G401.6 (cell line): ENCODE measurements around the gene TRIM67.

ENCODE experiments used
- FAIRE-seq: peaks from 2 replicates; lab custom pipeline; 2012; peaks lifted over from hg19 to GRCh38; lab: Jason Lieb, UNC

TRIM67 gene

DNA sequence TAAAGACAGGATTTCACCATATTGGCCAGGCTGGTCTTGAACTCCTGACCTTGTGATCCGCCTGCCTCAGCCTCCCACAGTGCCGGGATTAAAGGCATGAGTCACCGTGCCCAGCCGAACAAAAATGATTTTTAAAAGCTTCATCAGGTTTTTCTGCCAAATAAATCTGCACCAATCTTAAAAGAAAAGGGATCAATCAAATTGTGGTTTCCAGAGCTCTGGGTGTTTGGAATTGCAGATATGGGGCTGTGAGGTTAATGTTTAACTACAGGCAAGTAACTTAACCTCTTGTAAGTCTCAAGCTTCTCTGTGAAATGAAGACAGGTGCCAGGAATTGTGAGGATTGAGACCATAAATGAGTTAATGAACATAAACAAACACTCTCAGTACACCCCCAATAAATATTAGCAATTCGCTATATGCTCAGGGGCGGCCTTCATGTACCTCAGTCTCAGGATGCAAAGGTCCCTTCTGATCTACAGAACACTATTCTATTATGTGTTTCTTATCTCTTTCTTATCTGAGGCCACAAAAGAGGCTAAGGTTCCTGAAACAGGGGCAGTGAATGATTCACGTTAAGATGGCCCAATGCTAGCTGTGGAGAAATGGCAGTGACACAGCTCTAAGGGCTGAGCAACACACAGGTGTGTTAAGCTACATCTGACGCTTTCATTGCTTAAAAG, 72.0 kb downstream of the TRIM67 start:
- no peak for FAIRE-seq

DNA sequence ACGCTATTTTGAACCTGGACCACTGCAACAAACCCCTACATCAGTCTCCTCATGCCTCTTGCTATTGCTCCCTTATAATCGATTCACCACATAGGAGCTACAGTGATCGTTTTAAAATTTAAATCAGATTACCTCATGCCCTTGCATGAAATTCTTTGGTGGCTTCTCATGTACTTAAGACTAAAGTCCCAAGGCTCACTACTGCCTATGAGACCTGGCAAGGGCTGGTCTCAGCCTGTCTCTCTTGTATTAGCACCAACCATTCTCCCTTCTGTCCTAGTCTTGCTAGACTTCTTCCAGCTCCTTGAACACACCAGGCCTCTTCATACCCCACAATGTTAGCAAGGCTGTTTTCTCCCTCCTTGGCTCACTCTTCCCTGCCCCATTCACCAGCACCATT, 72.6 kb downstream of the TRIM67 start:
- FAIRE-seq: no peak

DNA sequence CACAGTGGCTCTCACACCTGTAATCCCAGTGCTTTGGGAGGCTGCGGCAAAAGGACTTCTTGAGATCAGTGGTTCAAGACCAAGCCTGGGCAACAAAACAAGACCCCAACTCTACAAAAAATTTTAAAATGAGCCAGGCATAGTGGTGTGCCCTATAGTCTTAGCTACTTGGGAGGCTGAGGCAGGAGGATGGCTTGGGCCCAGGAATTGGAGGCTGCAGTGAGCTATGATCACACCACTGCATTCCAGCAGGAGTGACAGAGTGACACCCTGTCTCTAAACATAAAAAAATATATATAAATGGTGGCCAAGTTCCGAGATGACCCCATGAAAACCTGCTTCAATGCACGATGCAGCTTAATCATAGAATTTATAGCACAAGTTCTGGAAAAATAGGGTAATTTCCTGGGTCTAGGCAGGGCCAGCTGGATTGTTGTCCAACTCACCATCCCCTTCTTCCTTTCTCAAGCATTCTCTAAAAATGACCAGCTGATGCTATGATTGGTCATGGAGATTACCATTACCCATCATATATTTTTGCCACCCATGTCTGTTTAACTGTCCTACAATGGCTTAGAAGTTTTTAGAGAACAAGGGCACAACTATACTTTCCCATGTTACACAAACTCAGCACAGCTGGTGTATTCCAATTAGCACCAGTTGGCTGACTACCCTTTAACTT, 73.8 kb downstream of the TRIM67 start:
- no peak for FAIRE-seq

DNA sequence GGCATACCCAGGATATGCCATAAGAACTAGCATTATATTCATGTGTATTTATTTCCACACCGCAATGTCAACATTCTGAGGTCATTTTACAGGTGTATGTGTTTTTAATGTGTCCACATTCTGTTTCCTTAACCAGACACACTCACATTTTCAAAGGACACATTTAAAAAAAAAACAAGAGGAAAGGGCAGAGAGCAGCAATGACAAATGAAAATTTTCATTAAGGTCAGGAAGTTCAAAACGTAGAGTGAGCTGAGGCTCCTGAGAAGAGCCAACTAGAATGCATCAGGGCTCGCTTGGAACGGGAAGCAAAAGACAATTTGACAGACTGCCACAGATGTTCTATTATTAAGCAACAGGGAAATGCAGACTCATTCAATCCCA, 74.3 kb downstream of the TRIM67 start:
- FAIRE-seq: no peak

DNA sequence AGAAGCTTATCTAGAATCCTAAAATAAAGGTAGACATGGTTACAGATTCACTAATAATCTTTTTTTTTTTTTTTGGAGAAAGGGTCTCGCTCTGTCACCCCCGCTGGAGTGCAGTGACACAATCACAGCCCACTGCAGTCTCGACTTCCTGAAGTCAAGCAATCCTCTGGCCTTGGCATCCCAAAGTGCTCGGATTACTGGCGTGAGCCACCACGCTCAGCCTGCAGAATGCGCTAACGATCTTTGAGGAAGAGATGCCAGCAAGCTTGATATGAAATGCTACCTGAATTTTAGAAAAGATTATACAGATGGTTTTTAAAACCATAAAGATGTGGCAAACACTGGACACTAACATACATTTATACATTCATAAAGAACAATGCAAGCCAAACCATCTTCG, 75.1 kb downstream of the TRIM67 start:
- no peak for FAIRE-seq

DNA sequence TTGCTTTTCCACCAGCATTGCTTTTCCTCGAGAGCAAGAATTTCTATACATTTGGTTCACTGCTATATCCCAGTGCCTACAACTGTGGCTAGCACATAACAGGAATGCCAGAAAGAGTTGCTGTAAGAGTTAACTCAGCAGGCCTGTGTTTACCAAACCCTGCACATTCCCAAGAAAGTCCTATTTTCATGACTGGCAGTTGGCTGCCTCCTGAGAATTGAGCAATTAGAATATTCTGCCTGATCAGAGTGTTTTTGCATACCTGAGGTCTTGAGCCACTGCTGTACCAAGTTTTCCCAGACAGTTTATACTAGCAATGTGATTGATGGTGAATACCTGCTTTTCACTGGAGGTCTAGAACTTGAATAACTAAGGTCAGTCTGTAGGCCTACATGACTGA, 76.4 kb downstream of the TRIM67 start:
- no peak for FAIRE-seq

DNA sequence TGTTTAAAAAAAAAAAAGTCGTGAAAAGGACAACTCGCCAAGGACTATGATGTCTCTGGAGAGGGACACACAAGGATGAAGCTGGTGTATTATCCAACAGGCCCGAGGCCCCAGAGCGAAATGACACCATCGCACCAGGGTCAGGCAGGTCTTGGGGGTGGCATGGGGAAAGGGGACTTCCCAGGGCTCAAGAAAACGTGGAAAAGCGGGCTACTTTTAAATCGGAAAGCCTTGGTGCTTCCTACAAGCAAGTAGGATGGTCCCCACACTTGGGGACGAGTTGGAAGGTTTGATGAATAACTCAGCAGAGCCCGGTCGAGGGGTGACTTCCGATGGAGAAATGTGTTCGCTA, 78.6 kb downstream of the TRIM67 start:
- FAIRE-seq: no peak

DNA sequence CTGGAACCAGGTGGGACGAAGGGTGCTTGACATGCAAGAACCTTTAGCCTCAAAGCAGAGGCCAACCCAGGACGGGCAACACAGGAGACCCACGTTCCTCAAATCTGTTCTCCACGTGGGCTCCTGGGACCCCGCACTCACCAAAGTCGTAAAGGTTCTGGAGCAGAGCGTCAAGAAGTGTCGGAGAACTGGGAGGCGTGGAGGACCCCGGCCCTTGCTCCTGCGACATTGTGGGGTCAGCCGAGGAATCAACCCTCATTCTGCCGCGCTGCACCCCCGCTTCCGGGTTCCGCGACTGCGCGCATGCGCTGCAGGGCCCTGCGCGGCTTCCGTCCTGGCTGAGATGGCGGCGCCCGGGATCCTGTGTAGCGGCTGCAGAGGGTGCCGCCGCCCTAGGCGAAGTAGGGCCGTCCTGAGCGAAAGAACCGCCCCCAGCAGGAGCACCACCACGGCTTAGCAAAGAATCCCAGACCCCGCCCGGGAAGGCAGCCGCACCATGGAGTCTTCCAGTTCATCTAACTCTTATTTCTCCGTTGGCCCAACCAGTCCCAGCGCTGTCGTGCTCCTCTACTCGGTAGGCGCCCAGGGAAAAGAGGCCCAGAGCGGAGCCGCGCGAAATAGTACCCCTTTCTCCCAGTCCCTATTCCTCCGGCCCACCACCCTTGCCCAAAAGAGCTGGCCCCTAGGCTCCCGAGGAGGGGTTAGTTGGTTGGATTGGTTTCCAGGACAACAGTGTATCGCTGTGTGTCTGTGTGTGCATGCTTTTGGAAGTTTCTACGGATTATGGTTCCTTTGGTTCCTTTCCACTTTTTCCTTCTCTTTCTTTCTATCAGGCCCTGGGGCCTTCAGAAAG, 79.3 kb downstream of the TRIM67 start, which contains the start of gene GNPAT:
GNPAT (plus strand) TSS at position 330 of the 853 bp plus-strand sequence; CDS start at position 497, 167 bp downstream.
- peak; percentile 39 for FAIRE-seq

DNA sequence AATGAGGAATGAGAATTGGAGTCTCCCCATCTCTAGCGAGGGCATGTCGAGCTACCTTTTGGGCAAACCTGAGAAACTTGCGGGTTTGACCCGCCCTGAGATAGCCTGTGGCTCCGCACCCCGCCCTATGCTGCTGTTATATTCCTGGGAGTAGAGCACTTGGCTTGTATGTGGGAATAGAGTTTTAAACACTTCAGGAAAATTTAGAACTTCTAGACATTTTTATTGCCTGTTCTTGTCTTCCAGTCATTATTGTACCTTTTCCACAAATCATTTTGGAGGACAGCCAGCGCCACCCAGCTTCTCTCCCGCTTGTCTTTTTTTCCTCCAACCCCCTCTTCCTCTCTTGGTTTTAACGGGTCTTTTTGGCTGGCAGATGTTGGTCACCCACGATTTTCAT, 79.9 kb downstream of the TRIM67 start:
- FAIRE-seq: no peak

DNA sequence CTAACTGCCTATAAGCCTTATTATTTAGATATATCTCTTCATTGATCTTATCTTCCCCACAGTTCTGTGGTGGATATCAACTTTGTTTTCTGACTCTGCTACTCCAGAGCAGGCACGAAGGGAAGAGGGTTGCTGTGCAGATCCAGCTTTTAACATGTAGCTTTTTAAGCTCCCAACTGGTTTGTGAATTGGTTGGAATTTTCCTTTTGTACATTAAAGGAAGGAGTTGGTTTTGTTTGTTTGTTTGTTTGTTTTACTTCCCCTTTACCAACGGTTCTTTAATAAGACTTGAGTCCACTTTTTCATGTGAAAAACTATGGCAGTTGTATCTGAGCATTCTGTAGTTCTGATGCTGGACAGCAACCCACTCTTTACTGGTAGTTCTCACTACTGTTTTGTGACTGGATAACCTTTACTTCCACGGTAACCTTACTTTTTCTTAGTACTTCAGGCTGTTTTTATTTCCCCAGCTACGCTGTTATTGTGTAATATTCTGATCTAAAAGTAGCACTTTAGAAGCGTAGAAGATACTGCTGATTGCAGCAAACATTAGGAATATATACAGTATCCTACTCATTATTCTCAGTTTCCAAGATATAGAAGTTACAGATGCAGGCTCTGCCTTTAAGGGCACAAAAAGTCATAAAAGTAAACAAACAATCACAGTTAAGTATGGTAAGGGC, 80.8 kb downstream of the TRIM67 start:
- no peak for FAIRE-seq

DNA sequence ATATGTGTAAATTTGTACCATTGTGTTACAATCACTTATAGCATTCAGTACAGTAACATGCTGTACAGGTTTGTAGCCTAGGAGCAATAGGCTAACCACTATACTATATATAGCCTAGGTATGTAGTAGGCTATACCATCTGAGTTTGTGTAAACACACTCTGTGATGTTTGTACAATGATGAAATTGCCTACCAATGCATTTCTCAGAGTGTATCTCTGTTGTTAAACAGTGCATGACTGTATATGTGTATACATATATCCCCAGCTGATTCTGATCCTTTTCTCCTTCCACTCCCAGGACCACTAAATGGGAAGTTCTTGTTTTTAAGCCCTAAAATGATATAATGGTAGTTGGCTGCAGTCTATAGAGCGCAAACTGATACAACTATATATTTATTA, 86.9 kb downstream of the TRIM67 start:
- FAIRE-seq: no peak

DNA sequence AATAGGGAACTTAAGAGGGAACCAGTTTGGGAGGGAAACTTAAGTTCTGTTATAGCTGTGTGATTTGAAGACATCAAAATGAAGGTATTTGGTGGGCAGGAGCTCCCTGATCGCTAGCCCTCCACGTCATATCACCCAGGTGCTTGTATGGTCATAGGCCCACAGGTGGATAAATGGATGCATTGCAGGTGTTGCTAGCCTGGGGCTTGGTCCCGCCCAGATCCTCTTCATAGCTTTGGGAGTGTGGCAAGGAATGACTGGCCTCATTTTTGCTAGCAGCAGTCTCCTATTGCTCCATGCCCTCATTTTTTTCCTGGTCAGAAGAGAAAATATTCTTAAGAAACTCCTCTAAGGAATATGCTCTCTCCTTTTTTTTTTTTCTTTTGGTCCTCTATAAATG, 90.5 kb downstream of the TRIM67 start:
- FAIRE-seq: no peak

DNA sequence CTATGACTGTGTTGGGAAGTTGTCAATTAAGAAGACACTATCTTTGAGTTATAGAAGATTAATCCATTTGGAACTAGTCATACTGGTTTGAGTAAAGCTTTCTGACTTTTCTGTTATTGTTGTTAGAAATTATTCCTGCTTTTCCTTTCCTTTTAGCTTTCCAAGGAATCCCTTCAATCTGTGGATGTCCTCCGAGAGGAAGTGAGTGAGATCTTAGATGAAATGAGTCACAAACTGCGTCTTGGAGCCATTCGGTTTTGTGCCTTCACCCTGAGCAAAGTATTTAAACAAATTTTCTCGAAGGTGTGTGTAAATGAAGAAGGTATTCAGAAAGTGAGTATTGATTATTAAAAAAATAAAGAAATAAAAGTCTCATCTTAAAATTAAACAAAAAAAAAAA, 98.5 kb downstream of the TRIM67 start:
- no peak for FAIRE-seq

DNA sequence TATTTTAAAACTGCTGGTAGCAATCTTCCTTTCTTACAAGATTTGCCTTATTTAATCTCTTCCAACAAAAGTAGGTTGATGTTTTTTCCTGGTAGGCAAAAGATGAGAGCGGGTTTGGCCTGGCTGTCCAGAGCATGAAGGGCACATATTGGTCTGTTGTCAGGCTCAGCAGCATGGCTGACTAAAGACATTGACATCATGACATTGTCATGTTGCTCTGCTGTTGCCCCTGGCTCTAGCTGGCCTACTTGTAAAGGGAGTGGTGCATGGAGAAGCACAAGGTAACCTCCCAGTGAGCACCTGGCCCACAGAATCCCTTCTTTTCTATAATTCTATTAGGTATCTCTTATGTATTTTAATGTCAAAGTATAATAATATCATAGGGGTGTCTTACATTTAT, 102.8 kb downstream of the TRIM67 start:
- no peak for FAIRE-seq

DNA sequence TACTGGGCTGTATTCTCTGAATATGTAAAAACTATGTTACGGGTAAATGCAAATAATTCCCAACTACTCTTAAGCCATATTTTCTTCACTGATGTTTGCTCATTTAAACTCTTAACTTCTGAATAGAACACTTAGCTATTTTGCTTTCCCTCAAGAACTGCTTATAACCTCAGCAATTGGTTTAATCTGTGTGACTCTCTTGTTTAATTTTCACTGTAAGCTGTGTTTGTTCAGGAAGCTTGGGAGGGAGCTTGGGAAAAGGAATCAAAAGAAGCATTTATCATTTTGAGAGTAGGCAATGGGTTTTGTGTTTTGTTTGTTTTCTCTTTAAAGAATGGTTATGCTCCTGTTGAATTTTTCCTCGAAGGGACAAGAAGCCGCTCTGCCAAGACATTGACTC, 103.5 kb downstream of the TRIM67 start:
- no peak for FAIRE-seq

DNA sequence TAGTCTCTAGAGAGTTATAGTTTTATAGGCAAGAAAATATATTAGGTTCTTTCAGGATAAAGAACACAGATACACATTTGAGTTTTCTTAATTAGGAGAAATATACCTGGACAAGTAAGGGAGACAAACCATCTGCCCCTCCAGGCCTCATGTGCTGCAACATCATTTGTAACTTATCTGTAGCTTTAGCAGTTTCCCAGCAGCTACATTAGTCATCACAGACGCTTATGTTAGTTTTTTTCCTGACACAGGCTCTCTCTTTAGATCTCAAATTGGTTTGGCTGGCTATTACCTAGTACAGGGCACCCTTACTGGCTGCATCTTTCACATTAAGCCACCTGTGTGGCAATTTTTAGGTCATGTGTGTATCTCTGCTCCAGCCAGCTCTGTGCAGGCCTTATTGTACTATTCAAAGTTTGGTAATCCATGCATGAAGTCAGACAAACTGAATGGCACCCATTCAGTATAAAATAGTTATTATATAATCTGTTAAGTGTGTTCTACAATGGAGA, 105.0 kb downstream of the TRIM67 start:
- no peak for FAIRE-seq
